WTC11 (cell line): ENCODE results near the gene THSD8.

Source experiments
- ATF3 ChIP-seq: sonication (generic); formaldehyde crosslinking; conservative IDR thresholded peaks from 2 replicates; pipeline ENCODE4 v1.8.1; 2022; ENCODE audit warnings: mild to moderate bottlenecking, missing genetic modification reagents
- CTCF ChIP-seq: fragments of 200-600 bp; IDR thresholded peaks from 2 replicates; pipeline ENCODE4 v1.8.0; 2022; ENCODE audit warnings: antibody characterized with exemption
- ELF4 ChIP-seq: sonication (generic); formaldehyde crosslinking; IDR thresholded peaks from 2 replicates; pipeline ENCODE4 v1.8.1; 2022; ENCODE audit warnings: low read depth, mild to moderate bottlenecking, moderate library complexity, missing genetic modification reagents
- ESRRA ChIP-seq: sonication (generic); formaldehyde crosslinking; IDR thresholded peaks from 2 replicates; pipeline ENCODE4 v1.8.1; 2022; ENCODE audit warnings: mild to moderate bottlenecking, missing genetic modification reagents, borderline replicate concordance
- ETV6 ChIP-seq: sonication (generic); formaldehyde crosslinking; IDR thresholded peaks from 2 replicates; pipeline ENCODE4 v1.8.1; 2022; ENCODE audit warnings: mild to moderate bottlenecking, missing genetic modification reagents
- FOXP4 ChIP-seq: sonication (generic); formaldehyde crosslinking; IDR thresholded peaks from 2 replicates; pipeline ENCODE4 v1.8.0; 2022; ENCODE audit warnings: mild to moderate bottlenecking, missing genetic modification reagents
- NR2C2 ChIP-seq: sonication (generic); formaldehyde crosslinking; IDR thresholded peaks from 2 replicates; pipeline ENCODE4 v1.8.0; 2022; ENCODE audit warnings: mild to moderate bottlenecking, missing genetic modification reagents
- RELA ChIP-seq: sonication (generic); formaldehyde crosslinking; IDR thresholded peaks from 2 replicates; pipeline ENCODE4 v1.8.1; 2022; ENCODE audit warnings: missing genetic modification reagents, mild to moderate bottlenecking, borderline replicate concordance
- USF2 ChIP-seq: sonication (generic); formaldehyde crosslinking; IDR thresholded peaks from 2 replicates; pipeline ENCODE4 v1.8.1; 2023; ENCODE audit warnings: mild to moderate bottlenecking, missing genetic modification reagents, moderate library complexity
- ZNF219 ChIP-seq: sonication (generic); formaldehyde crosslinking; IDR thresholded peaks from 2 replicates; pipeline ENCODE4 v1.8.0; 2023; ENCODE audit warnings: missing genetic modification reagents, mild to moderate bottlenecking, borderline replicate concordance
- ZNF532 ChIP-seq: fragments of 250-450 bp; sonication (Bioruptor Pico); IDR thresholded peaks from 2 replicates; pipeline ENCODE4 v1.9.0; 2021; ENCODE audit warnings: mild to moderate bottlenecking, borderline replicate concordance

GRCh38 chr19:12788682-12789097 is 13.2 kb upstream of the THSD8 start:
- TF ChIP-seq CTCF (no peak), ZNF532 (CRISPR knock-in tag) (no peak), ATF3 (CRISPR knock-in tag) (no peak), RELA (CRISPR knock-in tag) (no peak), NR2C2 (CRISPR knock-in tag) (no peak), ESRRA (CRISPR knock-in tag) (no peak), ZNF219 (CRISPR knock-in tag) (no peak), ETV6 (CRISPR knock-in tag) (no peak), USF2 (CRISPR knock-in tag) (no peak), FOXP4 (CRISPR knock-in tag) (no peak), ELF4 (no peak)
